CD14-positive monocyte (primary cell): ENCODE results near the gene TMEFF2. TPM values are rescaled to one million over a fixed set of nuclear protein-coding genes. Genes with fewer than 3 reads are reported as not detected.
"Not testable (repeated sequence)": the region's sequence is repeated elsewhere in the genome, so short reads cannot be mapped to it uniquely, and the experiment has no call there.

Experiments used
- DNase-seq, 3 donors: peaks; one replicate each; pipeline ENCODE4 v3.0.0-alpha.2; 2011 to 2022
- H2AFZ ChIP-seq: 2 replicates; pipeline ENCODE4 v1.6.0; 2012; ENCODE audit warnings: mild to moderate bottlenecking, low read depth, low read length, inconsistent platforms; ENCODE audit not compliant: insufficient read depth, poor library complexity, severe bottlenecking
- H3K27ac ChIP-seq, 2 donors: 1 replicate in 1 of 2; 2 replicates in 1 of 2; pipeline ENCODE4 v1.5.1; 2012 to 2013; ENCODE audit warnings: low read length in 2 of 2, control low read depth in 1 of 2, inconsistent platforms in 1 of 2, low read depth in 1 of 2, mild to moderate bottlenecking in 1 of 2
- H3K27me3 ChIP-seq, 2 donors: one replicate each; pipeline versions ENCODE4 v1.6.0 to v1.6.1; 2011 to 2013; ENCODE audit warnings: low read length in 2 of 2; ENCODE audit not compliant: control insufficient read depth in 2 of 2, insufficient read depth in 2 of 2
- H3K36me3 ChIP-seq, 2 donors: replicated peaks in 1 of 2; 1 replicate in 1 of 2; 2 replicates in 1 of 2; pipeline versions ENCODE4 v1.5.1 to v1.6.1; 2012 to 2013; ENCODE audit warnings: low read length in 2 of 2, control low read depth in 1 of 2, inconsistent platforms in 1 of 2, mild to moderate bottlenecking in 1 of 2; ENCODE audit not compliant: insufficient read depth in 2 of 2, control insufficient read depth in 1 of 2
- H3K4me1 ChIP-seq, 2 donors: 1 replicate in 1 of 2; 2 replicates in 1 of 2; pipeline versions ENCODE4 v1.5.1 to v1.6.1; 2012 to 2013; ENCODE audit warnings: low read length in 2 of 2, control low read depth in 1 of 2, inconsistent platforms in 1 of 2, mild to moderate bottlenecking in 1 of 2, moderate library complexity in 1 of 2; ENCODE audit not compliant: insufficient read depth in 2 of 2, control insufficient read depth in 1 of 2
- H3K4me2 ChIP-seq: replicated peaks from 2 replicates; pipeline ENCODE3; 2012; ENCODE audit warnings: low read length, moderate library complexity, mild to moderate bottlenecking; ENCODE audit not compliant: poor library complexity, severe bottlenecking; ENCODE audit errors: extremely low read depth
- H3K4me3 ChIP-seq, 3 experiments: fragments of 200-600 bp in 1 of 3; sonication (generic) in 1 of 3; replicated peaks in 1 of 3; 1 replicate in 2 of 3; 2 replicates in 1 of 3; pipeline ENCODE4 v1.5.1; 2011 to 2013; ENCODE audit warnings: low read length in 3 of 3, mild to moderate bottlenecking in 3 of 3, control low read depth in 2 of 3, low read depth in 2 of 3, inconsistent platforms in 1 of 3, moderate library complexity in 1 of 3
- H3K79me2 ChIP-seq: 2 replicates; pipeline ENCODE4 v1.6.0; 2012; ENCODE audit warnings: mild to moderate bottlenecking, control low read depth, inconsistent platforms, low read length, moderate library complexity; ENCODE audit not compliant: insufficient read depth
- H3K9ac ChIP-seq: 2 replicates; pipeline ENCODE4 v1.6.0; 2017; ENCODE audit warnings: low read length, mild to moderate bottlenecking; ENCODE audit not compliant: insufficient read depth, poor library complexity, severe bottlenecking
- H3K9me3 ChIP-seq, 2 donors: replicated peaks in 1 of 2; 1 replicate in 1 of 2; 2 replicates in 1 of 2; pipeline versions ENCODE4 v1.5.1 to v1.6.1; 2012 to 2013; ENCODE audit warnings: low read length in 2 of 2, control low read depth in 1 of 2; ENCODE audit not compliant: control insufficient read depth in 1 of 2, insufficient read depth in 1 of 2
- H4K20me1 ChIP-seq: 2 replicates; pipeline ENCODE4 v1.6.0; 2012; ENCODE audit warnings: mild to moderate bottlenecking, low read length, control low read depth, moderate library complexity; ENCODE audit not compliant: insufficient read depth
- H3K27ac Mint-ChIP-seq, 7 donors: one replicate each; pipeline ENCODE4 v1.8.0; 2020; ENCODE audit warnings: mild to moderate bottlenecking in 7 of 7, mixed read lengths in 7 of 7, moderate library complexity in 6 of 7, inconsistent platforms in 2 of 7
- H3K27me3 Mint-ChIP-seq, 3 donors: one replicate each; pipeline ENCODE4 v1.8.0; 2021 to 2022; ENCODE audit warnings: low read depth in 3 of 3, mild to moderate bottlenecking in 3 of 3, mixed read lengths in 3 of 3, moderate library complexity in 3 of 3, inconsistent platforms in 1 of 3
- H3K36me3 Mint-ChIP-seq, 2 donors: one replicate each; pipeline ENCODE4 v1.8.0; 2020; ENCODE audit warnings: mixed read lengths in 2 of 2, inconsistent platforms in 1 of 2, mild to moderate bottlenecking in 1 of 2
- H3K4me1 Mint-ChIP-seq: one replicate; pipeline ENCODE4 v1.8.0; 2020; ENCODE audit warnings: mild to moderate bottlenecking, mixed read lengths
- H3K4me3 Mint-ChIP-seq, 2 donors: one replicate each; pipeline ENCODE4 v1.8.0; 2020; ENCODE audit warnings: mild to moderate bottlenecking in 2 of 2, mixed read lengths in 2 of 2, moderate library complexity in 1 of 2
- H3K9me3 Mint-ChIP-seq, 7 donors: one replicate each; pipeline ENCODE4 v1.8.0; 2020 to 2022; ENCODE audit warnings: mixed read lengths in 7 of 7, mild to moderate bottlenecking in 6 of 7, moderate library complexity in 6 of 7, inconsistent platforms in 2 of 7
- CTCF ChIP-seq: fragments of 200-600 bp; IDR thresholded peaks from one replicate; pipeline ENCODE4 v1.8.0; 2022; ENCODE audit warnings: antibody characterized with exemption, mild to moderate bottlenecking
- WGBS: methylation state at CpG from one replicate; pipeline ENCODE4 v1.1.5; 2013; ENCODE audit warnings: missing lambda C conversion rate; ENCODE audit not compliant: insufficient coverage; 5-methylcytosine and 5-hydroxymethylcytosine counted together
- intact Hi-C, 2 donors: fragments of 100-400 bp; cut with micrococcal nuclease; formaldehyde crosslinking; loops; one replicate each; pipeline versions ENCODE4 v1.15.0 to v1.15.1; 2023
- polyA plus RNA-seq, 3 donors: library from polyadenylated mRNA; depleted of rRNA in 1 of 3; unstranded in 2 of 3; stranded (reverse) in 1 of 3; fragments of 300-500 nt in 2 of 3; fragments of >200 nt in 1 of 3; fragmentation: Illumina TruSeq in 2 of 3; gene quantifications; 1 replicate in 2 of 3; 2 replicates in 1 of 3; pipeline ENCODE4 v1.2.3, GENCODE V29; 2012 to 2021

The TMEFF2 gene
- polyA plus RNA-seq, 3 donors: not detected

- no peak overlapping the region for H3K9ac ChIP-seq
- no peaks in the 10 kb centered on the region for H3K36me3 Mint-ChIP-seq
- no peaks in the 10 kb centered on the region for H3K36me3 ChIP-seq
- no peak overlapping the region for H3K4me3 ChIP-seq
- H3K27ac ChIP-seq: no peak overlapping the region
- no peaks in the 10 kb centered on the region for H3K4me1 Mint-ChIP-seq
- peaks cover 0 to 1% (median 0%) of the 10 kb centered on the region in 3 donors for H3K27me3 Mint-ChIP-seq
- H3K4me3 Mint-ChIP-seq: no peak overlapping the region
- no peak overlapping the region for H3K27ac Mint-ChIP-seq
- H3K27me3 ChIP-seq: no peaks in the 10 kb centered on the region
- peaks cover 0 to 6% (median 2%) of the 10 kb centered on the region in 7 donors for H3K9me3 Mint-ChIP-seq
- no peaks in the 10 kb centered on the region for H4K20me1 ChIP-seq
- TF ChIP-seq CTCF: no peak
- H3K79me2 ChIP-seq: no peaks in the 10 kb centered on the region
- no peak overlapping the region for H2AFZ ChIP-seq
- no peaks in the 10 kb centered on the region for H3K9me3 ChIP-seq
- no peak overlapping the region for H3K4me2 ChIP-seq
- intact Hi-C loops: no loop called here
- no peak for DNase-seq
- no peaks in the 10 kb centered on the region for H3K4me1 ChIP-seq
- no CpG with 5 or more reads among the region's 1 CpG for WGBS
Observed at GRCh38 chr2:192119536-192119935, 75.2 kb downstream of the TMEFF2 start.

- DNase-seq: no peak
- Histone ChIP-seq H4K20me1 (no peaks in the 10 kb centered on the region), H3K9ac (no peak overlapping the region), H3K4me1 (no peaks in the 10 kb centered on the region), H3K79me2 (no peaks in the 10 kb centered on the region), H3K27me3 (no peaks in the 10 kb centered on the region), H3K4me3 (no peak overlapping the region), H3K36me3 (no peaks in the 10 kb centered on the region), H3K4me2 (no peak overlapping the region), H2AFZ (no peak overlapping the region), H3K27ac (no peak overlapping the region), H3K9me3 (no peaks in the 10 kb centered on the region)
- Mint-ChIP-seq H3K9me3 (peaks cover 0 to 6% (median 2%) of the 10 kb centered on the region in 7 donors), H3K27ac (no peak overlapping the region), H3K27me3 (peaks cover 0 to 1% (median 0%) of the 10 kb centered on the region in 3 donors), H3K4me3 (no peak overlapping the region), H3K36me3 (no peaks in the 10 kb centered on the region), H3K4me1 (no peaks in the 10 kb centered on the region)
- no peak for TF ChIP-seq CTCF
- intact Hi-C loops: no loop called here
- no CpG with 5 or more reads among the region's 2 CpGs for WGBS
Observed at GRCh38 chr2:192117705-192118104, 77.0 kb downstream of the TMEFF2 start.

GRCh38 chr2:192111536-192111935 lies 83.2 kb downstream of the TMEFF2 start:
- H3K9me3 ChIP-seq, H4K20me1 ChIP-seq, H3K9me3 Mint-ChIP-seq, H3K4me2 ChIP-seq, H3K4me1 Mint-ChIP-seq, H3K4me1 ChIP-seq, H3K4me3 ChIP-seq, H3K27ac ChIP-seq, H3K79me2 ChIP-seq, H3K4me3 Mint-ChIP-seq, H3K36me3 Mint-ChIP-seq, H3K9ac ChIP-seq, H3K27me3 ChIP-seq, H3K27me3 Mint-ChIP-seq, H3K27ac Mint-ChIP-seq, DNase-seq, H3K36me3 ChIP-seq, H2AFZ ChIP-seq, intact Hi-C loops: not testable (repeated sequence)
- 87% methylated on average over 2 of the region's 2 CpGs for WGBS
